Kidney (tissue), 14 donors: ENCODE measurements around the gene ZSCAN10. TPM values are rescaled to one million over a fixed set of nuclear protein-coding genes. Genes with fewer than 3 reads are reported as not detected.

Source experiments
- DNase-seq, 5 donors: peaks; one replicate each; pipeline ENCODE4 v3.0.0-alpha.2; 2013 to 2020
- FAIRE-seq: peaks from 2 replicates; lab custom pipeline; 2012; peaks lifted over from hg19 to GRCh38; lab: Jason Lieb, UNC
- H3K27ac ChIP-seq, 2 donors: one replicate each; pipeline ENCODE4 v1.7.0; 2013; ENCODE audit warnings: low read depth in 2 of 2, low read length in 2 of 2, inconsistent platforms in 1 of 2
- H3K27me3 ChIP-seq: one replicate; pipeline ENCODE4 v1.7.1; 2013; ENCODE audit warnings: low read length, inconsistent platforms; ENCODE audit not compliant: control insufficient read depth, insufficient read depth
- H3K36me3 ChIP-seq, 3 donors: one replicate each; pipeline versions ENCODE4 v1.7.0 to v1.7.1; 2013; ENCODE audit warnings: low read length in 3 of 3, control low read depth in 1 of 3, inconsistent platforms in 1 of 3; ENCODE audit not compliant: insufficient read depth in 3 of 3, control insufficient read depth in 2 of 3
- H3K4me1 ChIP-seq, 3 donors: one replicate each; pipeline versions ENCODE4 v1.7.0 to v1.7.1; 2013; ENCODE audit warnings: low read length in 3 of 3, inconsistent platforms in 1 of 3, low read depth in 1 of 3; ENCODE audit not compliant: control insufficient read depth in 2 of 3, insufficient read depth in 2 of 3
- H3K4me3 ChIP-seq, 3 donors: one replicate each; pipeline versions ENCODE4 v1.7.0 to v1.8.1; 2013; ENCODE audit warnings: low read length in 3 of 3, control low read depth in 1 of 3, inconsistent platforms in 1 of 3
- H3K9ac ChIP-seq, 3 donors: one replicate each; pipeline versions ENCODE4 v1.7.0 to v1.7.1; 2013; ENCODE audit warnings: low read length in 3 of 3, control low read depth in 1 of 3, inconsistent platforms in 1 of 3
- H3K9me3 ChIP-seq, 3 donors: one replicate each; pipeline versions ENCODE4 v1.7.0 to v1.7.1; 2013; ENCODE audit warnings: low read length in 3 of 3, control low read depth in 1 of 3, inconsistent platforms in 1 of 3; ENCODE audit not compliant: control insufficient read depth in 2 of 3, insufficient read depth in 1 of 3
- intact Hi-C: fragments of 100-400 bp; cut with DNase I; formaldehyde crosslinking; loops from one replicate; pipeline ENCODE4 v1.11.1; 2022
- polyA plus RNA-seq: library from polyadenylated mRNA; stranded (reverse); fragments of 350-450 nt; fragmentation: Illumina TruSeq; extraction: RNeasy Lipid Tissue Mini Kit (QIAGEN cat#74804); gene quantifications from one replicate; pipeline ENCODE4 v1.2.3, GENCODE V29; 2014; ENCODE audit warnings: low read depth, low replicate concordance; ENCODE audit not compliant: insufficient read depth
- total RNA-seq: library from RNA; stranded (reverse); fragmentation: NEBNext Ultra II Directional; extraction: Animal tissue kit (Norgen Biotek cat#: 25700); gene quantifications from one replicate; pipeline ENCODE4 v1.2.1, GENCODE V29; 2021
- TF ChIP-seq, protein P1 (sequence below): IDR thresholded peaks from 3 replicates; pipeline ENCODE4 v1.5.1; 2012; ENCODE audit warnings: mild to moderate bottlenecking, moderate library complexity, borderline replicate concordance; ENCODE audit not compliant: insufficient read depth; ENCODE audit errors: extremely low read depth
- donor health status: control.
- donor health status: control.
- donor health status: control.
- donor health status: control.
- donor health status: control.
- donor health status: DM: yes; HTN: yes; CAD: no.
- donor health status: Normal renal cell carcinoma (clear cell type).

ZSCAN10 gene
- total and polyA plus RNA-seq, 2 donors from 2014 or later, result not detected

DNA sequence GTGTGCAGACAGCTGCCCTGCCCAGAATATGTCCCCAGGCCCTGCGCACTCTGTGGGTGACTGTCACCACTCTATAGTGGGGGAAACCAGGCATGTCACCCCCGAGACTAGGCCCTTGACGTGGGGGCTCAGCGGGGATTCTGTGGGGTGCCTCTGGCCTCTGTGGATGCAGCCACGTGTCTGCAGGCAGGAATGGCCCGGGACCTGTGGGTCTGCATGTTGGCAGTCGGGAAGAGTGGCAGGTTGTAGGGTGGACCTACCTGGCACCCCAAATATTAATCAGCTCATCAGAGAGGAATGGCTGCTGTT, 32.7 kb downstream of the ZSCAN10 start:
- Histone ChIP-seq H3K27me3 (no peaks in the 10 kb centered on the region), H3K9ac (peak overlapping the region in 2 of 3 donors; percentile 80 to 91), H3K36me3 (no peaks in the 10 kb centered on the region), H3K4me1 (peaks cover 0 to 18% (median 9%) of the 10 kb centered on the region in 3 donors), H3K4me3 (peak overlapping the region in 2 of 3 donors; percentile 52 to 64), H3K9me3 (no peaks in the 10 kb centered on the region), H3K27ac (peak overlapping the region; percentile 81)
- peak in 1 of 5 donors; percentile 71 for DNase-seq
- TF ChIP-seq, protein P1, sequence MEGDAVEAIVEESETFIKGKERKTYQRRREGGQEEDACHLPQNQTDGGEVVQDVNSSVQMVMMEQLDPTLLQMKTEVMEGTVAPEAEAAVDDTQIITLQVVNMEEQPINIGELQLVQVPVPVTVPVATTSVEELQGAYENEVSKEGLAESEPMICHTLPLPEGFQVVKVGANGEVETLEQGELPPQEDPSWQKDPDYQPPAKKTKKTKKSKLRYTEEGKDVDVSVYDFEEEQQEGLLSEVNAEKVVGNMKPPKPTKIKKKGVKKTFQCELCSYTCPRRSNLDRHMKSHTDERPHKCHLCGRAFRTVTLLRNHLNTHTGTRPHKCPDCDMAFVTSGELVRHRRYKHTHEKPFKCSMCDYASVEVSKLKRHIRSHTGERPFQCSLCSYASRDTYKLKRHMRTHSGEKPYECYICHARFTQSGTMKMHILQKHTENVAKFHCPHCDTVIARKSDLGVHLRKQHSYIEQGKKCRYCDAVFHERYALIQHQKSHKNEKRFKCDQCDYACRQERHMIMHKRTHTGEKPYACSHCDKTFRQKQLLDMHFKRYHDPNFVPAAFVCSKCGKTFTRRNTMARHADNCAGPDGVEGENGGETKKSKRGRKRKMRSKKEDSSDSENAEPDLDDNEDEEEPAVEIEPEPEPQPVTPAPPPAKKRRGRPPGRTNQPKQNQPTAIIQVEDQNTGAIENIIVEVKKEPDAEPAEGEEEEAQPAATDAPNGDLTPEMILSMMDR, result no peak
- FAIRE-seq, result no peak
- intact Hi-C loops, result loop anchor here (10.0 kb wide), 1 partner anchor 48 kb away; the partner anchor contains the start of gene ZNF205

DNA sequence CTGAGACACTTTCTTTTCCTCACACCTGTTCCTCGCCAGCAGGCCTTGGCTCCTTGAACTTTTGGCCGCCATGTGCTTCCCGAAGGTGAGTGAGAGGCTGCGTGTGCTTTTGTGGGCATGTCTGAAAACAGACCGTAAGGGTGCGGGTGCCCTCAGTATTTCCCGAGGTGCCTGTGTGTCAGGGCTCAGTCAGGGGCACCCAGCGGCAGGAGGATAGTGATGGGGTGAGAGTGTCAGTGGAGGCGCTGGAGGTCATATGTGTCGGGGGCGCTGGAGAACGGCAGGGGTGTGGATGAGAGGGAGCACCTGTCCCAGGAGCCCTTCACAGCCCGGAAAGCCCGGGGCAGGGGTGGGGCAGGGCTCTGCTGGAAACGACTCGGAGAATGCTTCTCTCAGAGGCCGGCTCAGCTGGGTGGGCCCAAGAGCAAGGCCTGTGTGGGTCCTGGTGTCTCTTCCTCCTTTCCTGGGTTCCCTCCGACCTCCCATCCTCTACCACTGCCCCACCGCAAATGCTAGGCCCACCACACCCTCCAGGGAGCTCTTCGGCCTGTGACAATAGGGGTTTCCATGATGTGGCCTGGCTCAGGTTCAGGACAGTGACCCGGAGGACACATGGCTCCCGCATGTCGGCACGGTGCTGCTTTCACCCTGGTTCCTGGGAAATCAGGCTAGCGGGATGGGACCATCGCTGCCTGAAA, 33.2 kb downstream of the ZSCAN10 start:
- FAIRE-seq (no peak), DNase-seq (peak in 1 of 5 donors; percentile 72)
- Histone ChIP-seq H3K36me3 (no peaks in the 10 kb centered on the region), H3K27me3 (no peaks in the 10 kb centered on the region), H3K4me1 (peaks cover 0 to 18% (median 9%) of the 10 kb centered on the region in 3 donors), H3K9ac (peak overlapping the region in 2 of 3 donors; percentile 80 to 91), H3K9me3 (no peaks in the 10 kb centered on the region), H3K27ac (peak overlapping the region; percentile 81), H3K4me3 (peak overlapping the region in 2 of 3 donors; percentile 52 to 64)
- TF ChIP-seq, protein P1, result no peak
- intact Hi-C loops, result loop anchor here (10.0 kb wide), 1 partner anchor 49 kb away; the partner anchor contains the start of gene ZNF205

DNA sequence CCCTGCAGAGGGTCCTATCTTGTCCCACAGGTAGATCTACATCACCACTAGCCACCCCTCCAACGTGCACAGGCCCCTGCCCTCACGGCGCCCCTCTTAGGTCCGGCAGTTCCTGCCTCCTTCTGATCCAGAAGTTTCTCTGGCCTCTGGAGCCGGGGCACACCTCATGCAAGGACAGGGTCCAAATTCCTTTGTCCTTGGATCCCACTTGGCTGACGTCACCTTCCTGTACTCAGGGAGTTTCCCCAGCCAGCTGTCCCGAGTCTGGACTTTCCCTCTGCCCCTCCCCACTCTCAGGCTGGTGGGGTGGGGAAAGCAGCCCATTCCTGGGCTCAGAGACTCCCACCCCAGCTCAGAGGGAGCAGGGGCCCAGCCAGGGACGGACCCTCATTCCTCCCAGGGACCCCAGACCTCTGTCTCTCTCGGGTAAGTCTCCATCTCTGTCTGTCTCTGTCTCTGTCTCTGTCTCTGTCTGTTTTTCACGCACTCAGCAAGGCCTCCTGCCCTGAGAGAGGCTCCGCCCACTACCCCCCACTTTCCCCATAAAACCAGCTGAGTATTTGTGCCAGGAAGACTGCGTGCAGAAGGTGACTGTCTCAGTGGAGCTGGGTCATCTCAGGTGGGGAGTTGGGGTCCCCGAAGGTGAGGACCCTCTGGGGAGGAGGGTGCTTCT, 33.9 kb downstream of the ZSCAN10 start, which contains the start of gene IL32:
Gene IL32, plus strand, starts transcription at position 572 of the 673 bp plus-strand sequence. CDS start 172 bp downstream, outside the sequence.
- peak within 1 kb of the TSS in 2 of 3 donors; percentile 52 to 64 for H3K4me3 ChIP-seq
- no peaks in the 10 kb centered on the region for H3K27me3 ChIP-seq
- no peaks in the 10 kb centered on the region for H3K9me3 ChIP-seq
- H3K4me1 ChIP-seq, result peaks cover 0 to 18% (median 10%) of the 10 kb centered on the region in 3 donors
- peak within 1 kb of the TSS; percentile 81 for H3K27ac ChIP-seq
- H3K36me3 ChIP-seq, result no peaks in the 10 kb centered on the region
- peak; percentile 37 to 89 (median 65) for DNase-seq
- FAIRE-seq, result no peak
- intact Hi-C loops, result loop anchor here (10.0 kb wide), 1 partner anchor 50 kb away; the partner anchor contains the start of gene ZNF205
- H3K9ac ChIP-seq, result peak within 1 kb of the TSS in 2 of 3 donors; percentile 80 to 91
- TF ChIP-seq, protein P1, result no peak
